ENCODE results near the gene CELF4.

DNA sequence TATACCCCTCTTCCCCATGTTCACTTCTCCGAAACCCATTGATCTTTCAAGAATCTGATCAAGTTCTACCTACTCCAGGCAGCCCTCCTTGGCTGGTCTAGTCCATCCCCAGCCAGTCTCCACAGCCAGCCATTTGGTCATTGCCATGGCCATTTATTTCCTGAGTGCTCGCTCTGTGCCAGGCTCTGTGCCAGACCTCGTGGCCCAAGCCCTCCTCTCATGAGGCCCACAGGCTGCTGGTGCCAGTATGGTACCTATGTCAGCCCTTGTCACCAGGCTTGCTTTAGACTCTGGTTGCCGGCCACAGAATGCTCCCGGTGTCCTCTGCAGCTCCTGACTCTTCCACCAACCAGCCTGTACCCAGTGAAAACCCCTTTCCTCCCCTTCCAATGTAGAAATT lies 78.8 kb downstream of the CELF4 start:
- TF ChIP-seq POLR2A (IDR thresholded peaks at IDR 0.05) = no peak
- TF ChIP-seq, protein P1, sequence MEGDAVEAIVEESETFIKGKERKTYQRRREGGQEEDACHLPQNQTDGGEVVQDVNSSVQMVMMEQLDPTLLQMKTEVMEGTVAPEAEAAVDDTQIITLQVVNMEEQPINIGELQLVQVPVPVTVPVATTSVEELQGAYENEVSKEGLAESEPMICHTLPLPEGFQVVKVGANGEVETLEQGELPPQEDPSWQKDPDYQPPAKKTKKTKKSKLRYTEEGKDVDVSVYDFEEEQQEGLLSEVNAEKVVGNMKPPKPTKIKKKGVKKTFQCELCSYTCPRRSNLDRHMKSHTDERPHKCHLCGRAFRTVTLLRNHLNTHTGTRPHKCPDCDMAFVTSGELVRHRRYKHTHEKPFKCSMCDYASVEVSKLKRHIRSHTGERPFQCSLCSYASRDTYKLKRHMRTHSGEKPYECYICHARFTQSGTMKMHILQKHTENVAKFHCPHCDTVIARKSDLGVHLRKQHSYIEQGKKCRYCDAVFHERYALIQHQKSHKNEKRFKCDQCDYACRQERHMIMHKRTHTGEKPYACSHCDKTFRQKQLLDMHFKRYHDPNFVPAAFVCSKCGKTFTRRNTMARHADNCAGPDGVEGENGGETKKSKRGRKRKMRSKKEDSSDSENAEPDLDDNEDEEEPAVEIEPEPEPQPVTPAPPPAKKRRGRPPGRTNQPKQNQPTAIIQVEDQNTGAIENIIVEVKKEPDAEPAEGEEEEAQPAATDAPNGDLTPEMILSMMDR (IDR thresholded peaks at IDR 0.05) = no peak
